A673 (cell line): Measurements from ENCODE around the gene RIPOR2. TPM values are rescaled to one million over a fixed set of nuclear protein-coding genes. Genes with fewer than 3 reads are reported as not detected.
A peak's percentile ranks its signal among the peaks of the same experiment; 100 is the strongest.

Experiments
- BruUV-seq: library from RNA; stranded (reverse); fragments of 400-500 nt; replicated peaks from 2 replicates; lab custom pipeline; 2021; lab: Mats Ljungman, UMichigan
- CTCF ChIA-PET: fragments of 300-600 bp; sonication (Branson Sonifier 250); formaldehyde crosslinking; loops from one replicate; lab custom pipeline; 2022; ENCODE audit warnings: antibody characterized with exemption; lab: Charles Lee
- POLR2A ChIA-PET: fragments of 300-600 bp; sonication (Branson Sonifier 250); formaldehyde crosslinking; loops from one replicate; lab custom pipeline; 2022; ENCODE audit warnings: antibody characterized with exemption; ENCODE audit not compliant: low non-redundant PET; lab: Charles Lee
- DNase-seq: peaks from one replicate; pipeline ENCODE4 v3.0.0-alpha.2; 2015; ENCODE audit warnings: low spot score
- H3K27ac ChIP-seq: fragments of 200-600 bp; sonication (generic); 2 replicates; pipeline ENCODE4 v1.5.1; 2016; ENCODE audit warnings: mixed run types, low read depth, mild to moderate bottlenecking, mixed read lengths, antibody characterized with exemption, low read length; ENCODE audit not compliant: poor library complexity, severe bottlenecking
- H3K27me3 ChIP-seq: fragments of 200-600 bp; sonication (generic); replicated peaks from 2 replicates; pipeline ENCODE4 v1.6.1; 2017; ENCODE audit warnings: mixed run types, low read depth, mild to moderate bottlenecking, mixed read lengths, antibody characterized with exemption, low read length; ENCODE audit not compliant: insufficient read depth, poor library complexity
- H3K36me3 ChIP-seq: fragments of 200-600 bp; sonication (generic); 2 replicates; pipeline ENCODE4 v1.6.1; 2016; ENCODE audit warnings: mixed run types, mild to moderate bottlenecking, mixed read lengths, antibody characterized with exemption, low read length; ENCODE audit not compliant: insufficient read depth, poor library complexity, severe bottlenecking
- H3K4me1 ChIP-seq: fragments of 200-600 bp; sonication (generic); 2 replicates; pipeline ENCODE4 v1.6.1; 2017; ENCODE audit warnings: mixed run types, mild to moderate bottlenecking, mixed read lengths, antibody characterized with exemption, low read length; ENCODE audit not compliant: insufficient read depth, poor library complexity, severe bottlenecking
- H3K4me3 ChIP-seq: fragments of 200-600 bp; sonication (generic); 2 replicates; pipeline ENCODE4 v1.5.1; 2016; ENCODE audit warnings: low read depth, mixed run types, mild to moderate bottlenecking, mixed read lengths, low read length; ENCODE audit not compliant: poor library complexity, severe bottlenecking
- H3K9me3 ChIP-seq: fragments of 200-600 bp; sonication (generic); 2 replicates; pipeline ENCODE4 v1.6.1; 2016; ENCODE audit warnings: mixed run types, low read depth, mild to moderate bottlenecking, mixed read lengths, antibody characterized with exemption, low read length; ENCODE audit not compliant: poor library complexity, severe bottlenecking
- EZH2 ChIP-seq: fragments of 200-600 bp; sonication (generic); IDR thresholded peaks from 2 replicates; pipeline ENCODE4 v1.6.1; 2017; ENCODE audit warnings: borderline replicate concordance, low read depth, mild to moderate bottlenecking, mixed read lengths, antibody characterized with exemption, low read length; ENCODE audit not compliant: poor library complexity, severe bottlenecking
- intact Hi-C: fragments of 100-400 bp; cut with micrococcal nuclease; formaldehyde crosslinking; loops from one replicate; pipeline ENCODE4 v1.10.0; 2022; ENCODE audit not compliant: unreplicated experiment
- total RNA-seq: library from RNA; stranded (reverse); gene quantifications from 2 replicates; pipeline ENCODE4 v1.2.3, GENCODE V29; 2021
- TF ChIP-seq, protein P1 (sequence below): fragments of 300-800, 200-600 bp; sonication (generic); conservative IDR thresholded peaks from 2 replicates; pipeline ENCODE4 v1.5.1; 2017; ENCODE audit warnings: low read depth, mild to moderate bottlenecking, antibody characterized with exemption, low read length, moderate library complexity, mixed read lengths

Gene RIPOR2
- total RNA-seq, 1 experiment from 2014 or later = 0.17 TPM

DNA sequence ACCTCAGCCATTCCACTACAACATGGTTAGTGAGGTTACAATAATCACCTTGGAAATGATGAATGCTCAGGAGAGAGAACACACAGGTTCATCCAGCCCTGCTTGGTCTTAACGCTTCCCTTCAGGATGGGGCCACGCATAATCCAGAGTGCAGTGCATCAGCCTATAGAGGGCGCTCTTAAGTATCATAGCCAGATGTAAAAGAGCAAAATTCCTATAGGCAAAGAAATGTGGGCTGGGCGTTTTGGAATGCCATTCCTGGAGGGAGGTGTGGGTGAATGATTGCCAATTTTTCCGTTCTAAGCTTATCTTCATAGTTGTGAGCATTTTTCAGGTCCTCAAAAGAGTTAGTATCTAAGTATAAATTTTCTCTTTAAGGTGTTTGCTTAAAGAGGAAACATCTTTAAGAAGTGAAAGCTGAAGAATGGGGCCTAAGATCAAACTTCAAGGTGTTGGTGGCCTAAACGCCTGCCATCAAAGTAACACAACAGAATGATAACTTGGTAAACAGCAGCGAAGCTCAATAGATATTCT is 1.8 kb downstream of the RIPOR2 start:
- no peaks in the 10 kb centered on the region for H3K36me3 ChIP-seq
- no peak for TF ChIP-seq EZH2
- TF ChIP-seq, protein P1, sequence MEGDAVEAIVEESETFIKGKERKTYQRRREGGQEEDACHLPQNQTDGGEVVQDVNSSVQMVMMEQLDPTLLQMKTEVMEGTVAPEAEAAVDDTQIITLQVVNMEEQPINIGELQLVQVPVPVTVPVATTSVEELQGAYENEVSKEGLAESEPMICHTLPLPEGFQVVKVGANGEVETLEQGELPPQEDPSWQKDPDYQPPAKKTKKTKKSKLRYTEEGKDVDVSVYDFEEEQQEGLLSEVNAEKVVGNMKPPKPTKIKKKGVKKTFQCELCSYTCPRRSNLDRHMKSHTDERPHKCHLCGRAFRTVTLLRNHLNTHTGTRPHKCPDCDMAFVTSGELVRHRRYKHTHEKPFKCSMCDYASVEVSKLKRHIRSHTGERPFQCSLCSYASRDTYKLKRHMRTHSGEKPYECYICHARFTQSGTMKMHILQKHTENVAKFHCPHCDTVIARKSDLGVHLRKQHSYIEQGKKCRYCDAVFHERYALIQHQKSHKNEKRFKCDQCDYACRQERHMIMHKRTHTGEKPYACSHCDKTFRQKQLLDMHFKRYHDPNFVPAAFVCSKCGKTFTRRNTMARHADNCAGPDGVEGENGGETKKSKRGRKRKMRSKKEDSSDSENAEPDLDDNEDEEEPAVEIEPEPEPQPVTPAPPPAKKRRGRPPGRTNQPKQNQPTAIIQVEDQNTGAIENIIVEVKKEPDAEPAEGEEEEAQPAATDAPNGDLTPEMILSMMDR = peak; percentile 89
- H3K27ac ChIP-seq = no peak overlapping the region
- no peaks in the 10 kb centered on the region for H3K9me3 ChIP-seq
- no peaks in the 10 kb centered on the region for H3K27me3 ChIP-seq
- intact Hi-C loops = loop anchor here (1.0 kb wide), 1 partner anchor 56 kb away; no protein-coding TSS in a partner anchor
- BruUV-seq = no TSS peak
- H3K4me1 ChIP-seq = no peaks in the 10 kb centered on the region
- ChIA-PET CTCF (interaction anchor here (0.8 kb wide), 2 partner anchors 14 to 58 kb away, joined by 3 to 4 read pairs; no protein-coding TSS in a partner anchor), POLR2A (no interaction called here)
- H3K4me3 ChIP-seq = no peak overlapping the region
- DNase-seq = peak; percentile 69

DNA sequence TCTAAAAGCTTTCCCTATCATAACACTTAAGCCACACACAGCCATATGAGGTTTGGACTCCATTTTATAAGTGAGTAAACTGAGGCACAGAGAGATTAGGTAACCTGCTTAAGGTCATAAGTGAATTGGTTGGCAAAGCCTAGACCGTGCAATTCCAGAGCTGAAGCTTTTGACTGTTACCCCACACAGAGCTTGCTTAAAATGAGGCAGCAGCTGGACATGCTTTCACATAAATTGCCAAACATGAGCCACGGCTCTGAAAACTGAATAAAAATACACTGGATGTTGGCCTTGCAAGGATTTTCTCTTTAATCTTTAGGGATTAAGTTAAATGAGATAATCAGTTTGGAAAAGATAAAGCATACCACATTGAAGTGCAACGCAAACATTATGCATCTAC is 2.5 kb downstream of the RIPOR2 start:
- POLR2A ChIA-PET = no interaction called here
- intact Hi-C loops = no loop called here

DNA sequence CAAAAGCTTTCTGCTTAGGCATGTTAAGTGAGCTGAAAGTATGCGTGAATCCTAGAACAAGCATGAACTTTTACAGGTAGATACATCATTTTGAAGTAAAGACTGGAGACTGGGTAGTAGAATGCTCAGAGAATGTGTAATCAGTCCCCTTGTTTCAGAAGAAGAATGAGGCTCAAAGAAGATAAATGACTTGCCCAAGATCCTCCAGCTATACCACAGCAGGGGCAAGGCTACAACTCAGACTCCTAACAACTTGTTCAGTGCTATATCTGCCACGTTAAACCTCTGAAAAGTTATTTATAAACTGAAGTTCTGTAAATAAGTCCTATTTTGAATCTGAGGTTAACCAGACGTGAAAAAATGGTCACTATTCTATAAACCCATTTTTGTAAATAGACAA is 2.9 kb downstream of the RIPOR2 start:
- POLR2A ChIA-PET = no interaction called here

More for the DNA sequence above, 2.5 kb downstream of the RIPOR2 start:
- Histone ChIP-seq H3K27me3 (no peaks in the 10 kb centered on the region), H3K4me3 (no peak overlapping the region), H3K4me1 (no peaks in the 10 kb centered on the region), H3K36me3 (no peaks in the 10 kb centered on the region), H3K9me3 (no peaks in the 10 kb centered on the region), H3K27ac (no peak overlapping the region)
- DNase-seq = no peak
- BruUV-seq = no TSS peak
- TF ChIP-seq EZH2 = no peak
- TF ChIP-seq, protein P1 = no peak
- CTCF ChIA-PET = interaction anchor here (0.8 kb wide), 1 partner anchor 14 kb away, joined by 3 read pairs; no protein-coding TSS in a partner anchor

More for the DNA sequence above, 2.9 kb downstream of the RIPOR2 start:
- CTCF ChIA-PET = interaction anchor here (0.8 kb wide), 1 partner anchor 13 kb away, joined by 3 read pairs; no protein-coding TSS in a partner anchor
- intact Hi-C loops = no loop called here
- DNase-seq = no peak
- H3K4me3 ChIP-seq = no peak overlapping the region
- H3K27ac ChIP-seq = no peak overlapping the region
- H3K36me3 ChIP-seq = no peaks in the 10 kb centered on the region
- H3K9me3 ChIP-seq = no peaks in the 10 kb centered on the region
- TF ChIP-seq, protein P1 = no peak
- TF ChIP-seq EZH2 = no peak
- no peaks in the 10 kb centered on the region for H3K4me1 ChIP-seq
- no peaks in the 10 kb centered on the region for H3K27me3 ChIP-seq
- no TSS peak for BruUV-seq
